ENCODE results near the gene KCNA10.

The KCNA10 gene

GRCh38 chr1:110475362-110476027 lies 43.5 kb downstream of the KCNA10 start:
- no peaks in the 10 kb centered on the region for H3K4me1 ChIP-seq (ENCODE audit: low read length)
- H3K27ac ChIP-seq (ENCODE audit: low read length), result no peak overlapping the region
- H3K4me3 ChIP-seq (ENCODE audit: low read length), result no peak overlapping the region
- H3K9me2 ChIP-seq (replicated peaks; ENCODE audit: insufficient read depth, low read length), result no peaks in the 10 kb centered on the region
- no peaks in the 10 kb centered on the region for H3F3A ChIP-seq (ENCODE audit: insufficient read depth, low read length)
- DNase-seq, result no peak
- H3K9me3 ChIP-seq (replicated peaks; ENCODE audit: insufficient read depth, low read length), result no peaks in the 10 kb centered on the region
- no peak overlapping the region for H2AFZ ChIP-seq (ENCODE audit: low read length)
- H3K9ac ChIP-seq (ENCODE audit: low read length), result no peak overlapping the region
- TF ChIP-seq EZH2 (optimal IDR thresholded peaks at IDR 0.05; ENCODE audit: low read depth, low read length), result no peak
- TF ChIP-seq EZH2phosphoT487 (IDR thresholded peaks at IDR 0.05; ENCODE audit: low read length), result no peak
- TF ChIP-seq, protein P1, sequence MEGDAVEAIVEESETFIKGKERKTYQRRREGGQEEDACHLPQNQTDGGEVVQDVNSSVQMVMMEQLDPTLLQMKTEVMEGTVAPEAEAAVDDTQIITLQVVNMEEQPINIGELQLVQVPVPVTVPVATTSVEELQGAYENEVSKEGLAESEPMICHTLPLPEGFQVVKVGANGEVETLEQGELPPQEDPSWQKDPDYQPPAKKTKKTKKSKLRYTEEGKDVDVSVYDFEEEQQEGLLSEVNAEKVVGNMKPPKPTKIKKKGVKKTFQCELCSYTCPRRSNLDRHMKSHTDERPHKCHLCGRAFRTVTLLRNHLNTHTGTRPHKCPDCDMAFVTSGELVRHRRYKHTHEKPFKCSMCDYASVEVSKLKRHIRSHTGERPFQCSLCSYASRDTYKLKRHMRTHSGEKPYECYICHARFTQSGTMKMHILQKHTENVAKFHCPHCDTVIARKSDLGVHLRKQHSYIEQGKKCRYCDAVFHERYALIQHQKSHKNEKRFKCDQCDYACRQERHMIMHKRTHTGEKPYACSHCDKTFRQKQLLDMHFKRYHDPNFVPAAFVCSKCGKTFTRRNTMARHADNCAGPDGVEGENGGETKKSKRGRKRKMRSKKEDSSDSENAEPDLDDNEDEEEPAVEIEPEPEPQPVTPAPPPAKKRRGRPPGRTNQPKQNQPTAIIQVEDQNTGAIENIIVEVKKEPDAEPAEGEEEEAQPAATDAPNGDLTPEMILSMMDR (IDR thresholded peaks at IDR 0.05; ENCODE audit: low read length), result no peak
- H3K4me2 ChIP-seq (ENCODE audit: low read depth, low read length), result no peak overlapping the region
- no peaks in the 10 kb centered on the region for H4K20me1 ChIP-seq (ENCODE audit: insufficient read depth, low read length)
- no peaks in the 10 kb centered on the region for H3K79me2 ChIP-seq (ENCODE audit: low read length)
- H3K36me3 ChIP-seq (replicated peaks; ENCODE audit: insufficient read depth, low read length), result no peaks in the 10 kb centered on the region
- H3K27me3 ChIP-seq (replicated peaks; ENCODE audit: insufficient read depth, low read length), result no peaks in the 10 kb centered on the region

DNA sequence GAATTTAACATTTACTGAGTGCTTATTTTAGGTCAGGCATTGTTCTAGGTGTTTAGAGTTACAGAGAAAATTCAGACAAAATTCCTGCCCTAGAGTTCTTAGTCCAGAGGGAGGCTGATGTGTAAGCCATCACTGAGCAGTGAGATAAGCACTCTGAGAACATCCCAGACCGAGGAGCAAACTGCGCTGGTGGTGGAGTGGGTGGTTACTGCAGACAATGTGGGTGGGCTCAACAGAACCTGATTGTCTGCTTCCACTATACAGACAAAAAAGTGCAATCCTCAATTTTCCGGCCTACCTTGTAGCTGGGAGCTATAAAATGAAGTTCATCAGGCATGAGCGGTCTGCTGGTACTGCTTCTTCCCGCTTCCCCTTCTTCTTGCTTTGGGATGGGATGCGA lies 44.5 kb downstream of the KCNA10 start:
- H3K4me3 ChIP-seq (ENCODE audit: low read length), result no peak overlapping the region
- no peaks in the 10 kb centered on the region for H3K36me3 ChIP-seq (replicated peaks; ENCODE audit: insufficient read depth, low read length)
- no peaks in the 10 kb centered on the region for H3F3A ChIP-seq (ENCODE audit: insufficient read depth, low read length)
- no peaks in the 10 kb centered on the region for H4K20me1 ChIP-seq (ENCODE audit: insufficient read depth, low read length)
- no peak overlapping the region for H3K27ac ChIP-seq (ENCODE audit: low read length)
- H3K79me2 ChIP-seq (ENCODE audit: low read length), result no peaks in the 10 kb centered on the region
- H3K4me1 ChIP-seq (ENCODE audit: low read length), result no peaks in the 10 kb centered on the region
- no peaks in the 10 kb centered on the region for H3K9me2 ChIP-seq (replicated peaks; ENCODE audit: insufficient read depth, low read length)
- no peak overlapping the region for H3K4me2 ChIP-seq (ENCODE audit: low read depth, low read length)
- no peak overlapping the region for H2AFZ ChIP-seq (ENCODE audit: low read length)
- DNase-seq, result no peak
- no peak overlapping the region for H3K9ac ChIP-seq (ENCODE audit: low read length)
- no peak for TF ChIP-seq EZH2phosphoT487 (IDR thresholded peaks at IDR 0.05; ENCODE audit: low read length)
- TF ChIP-seq, protein P1 (IDR thresholded peaks at IDR 0.05; ENCODE audit: low read length), result no peak
- TF ChIP-seq EZH2 (optimal IDR thresholded peaks at IDR 0.05; ENCODE audit: low read depth, low read length), result no peak
- no peaks in the 10 kb centered on the region for H3K9me3 ChIP-seq (replicated peaks; ENCODE audit: insufficient read depth, low read length)
- H3K27me3 ChIP-seq (replicated peaks; ENCODE audit: insufficient read depth, low read length), result no peaks in the 10 kb centered on the region

GRCh38 chr1:110472546-110472945 lies 46.4 kb downstream of the KCNA10 start:
- Histone ChIP-seq H3K4me2 (ENCODE audit: low read depth, low read length) (no peak overlapping the region), H4K20me1 (ENCODE audit: insufficient read depth, low read length) (no peaks in the 10 kb centered on the region), H2AFZ (ENCODE audit: low read length) (no peak overlapping the region), H3K9ac (ENCODE audit: low read length) (no peak overlapping the region), H3K36me3 (replicated peaks; ENCODE audit: insufficient read depth, low read length) (no peaks in the 10 kb centered on the region), H3K27ac (ENCODE audit: low read length) (no peak overlapping the region), H3K27me3 (replicated peaks; ENCODE audit: insufficient read depth, low read length) (no peaks in the 10 kb centered on the region), H3K9me2 (replicated peaks; ENCODE audit: insufficient read depth, low read length) (no peaks in the 10 kb centered on the region), H3K9me3 (replicated peaks; ENCODE audit: insufficient read depth, low read length) (no peaks in the 10 kb centered on the region), H3K4me1 (ENCODE audit: low read length) (no peaks in the 10 kb centered on the region), H3F3A (ENCODE audit: insufficient read depth, low read length) (no peaks in the 10 kb centered on the region), H3K4me3 (ENCODE audit: low read length) (no peak overlapping the region), H3K79me2 (ENCODE audit: low read length) (no peaks in the 10 kb centered on the region)
- no peak for DNase-seq
- TF ChIP-seq, protein P1 (IDR thresholded peaks at IDR 0.05; ENCODE audit: low read length), result no peak
- no peak for TF ChIP-seq EZH2 (optimal IDR thresholded peaks at IDR 0.05; ENCODE audit: low read depth, low read length)
- TF ChIP-seq EZH2phosphoT487 (IDR thresholded peaks at IDR 0.05; ENCODE audit: low read length), result no peak

Measured in MM.1S (cell line).